H1 (cell line): ENCODE results near the gene SOX4. TPM values are rescaled to one million over a fixed set of nuclear protein-coding genes. Genes with fewer than 3 reads are reported as not detected.

ENCODE experiments used
- CTCF ChIA-PET: fragments of 300-600 bp; sonication (Branson Sonifier 250); formaldehyde crosslinking; loops from one replicate; lab custom pipeline; 2021; ENCODE audit not compliant: partially characterized antibody; lab: Charles Lee
- POLR2A ChIA-PET: fragments of 300-600 bp; sonication (Branson Sonifier 250); formaldehyde crosslinking; loops from one replicate; lab custom pipeline; 2021; ENCODE audit warnings: inconsistent platforms; ENCODE audit not compliant: partially characterized antibody; lab: Charles Lee
- DNase-seq, 2 experiments: peaks; one replicate each; pipeline versions ENCODE4 v3.0.0 to v3.0.0-alpha.2; 2010 to 2022; ENCODE audit warnings: low spot score in 2 of 2, low read depth in 1 of 2, mixed read lengths in 1 of 2
- FAIRE-seq: peaks from 2 replicates; lab custom pipeline; 2011; peaks lifted over from hg19 to GRCh38; lab: Jason Lieb, UNC
- H2AFZ ChIP-seq: 2 replicates; pipeline ENCODE4 v1.8.1; 2012; ENCODE audit warnings: low read length, inconsistent platforms
- H2AK5ac ChIP-seq: 2 replicates; pipeline ENCODE4 v1.6.1; 2013; ENCODE audit warnings: low read depth, low read length
- H2BK120ac ChIP-seq: replicated peaks from 2 replicates; pipeline ENCODE3; 2013; ENCODE audit warnings: low read depth, low read length, inconsistent platforms
- H2BK12ac ChIP-seq: 2 replicates; pipeline ENCODE4 v1.6.1; 2013; ENCODE audit warnings: low read depth, low read length
- H2BK15ac ChIP-seq: 2 replicates; pipeline ENCODE4 v1.6.1; 2013; ENCODE audit warnings: low read length
- H2BK20ac ChIP-seq: 2 replicates; pipeline ENCODE4 v1.6.1; 2013; ENCODE audit warnings: low read length
- H2BK5ac ChIP-seq: 2 replicates; pipeline ENCODE4 v1.6.1; 2013; ENCODE audit warnings: low read depth, low read length
- H3K14ac ChIP-seq: 2 replicates; pipeline ENCODE4 v1.6.1; 2013; ENCODE audit warnings: inconsistent platforms; ENCODE audit not compliant: insufficient read length
- H3K18ac ChIP-seq: 2 replicates; pipeline ENCODE4 v1.6.1; 2013; ENCODE audit warnings: low read length; ENCODE audit errors: extremely low read depth
- H3K23ac ChIP-seq: 2 replicates; pipeline ENCODE4 v1.6.1; 2013; ENCODE audit warnings: inconsistent platforms; ENCODE audit not compliant: insufficient read length
- H3K23me2 ChIP-seq: 2 replicates; pipeline ENCODE4 v1.6.1; 2013; ENCODE audit warnings: low read depth, low read length
- H3K27ac ChIP-seq: 2 replicates; pipeline ENCODE4 v1.6.1; 2011; ENCODE audit warnings: low read depth, low read length, inconsistent platforms
- H3K27me3 ChIP-seq, 4 experiments: replicated peaks in 1 of 4; 1 replicate in 1 of 4; 2 replicates in 3 of 4; pipeline versions ENCODE4 v1.6.1 to v1.8.1; 2011 to 2013; ENCODE audit warnings: low read length in 3 of 4, mild to moderate bottlenecking in 3 of 4, inconsistent platforms in 2 of 4, mixed read lengths in 2 of 4, moderate library complexity in 1 of 4; ENCODE audit not compliant: control insufficient read depth in 3 of 4, insufficient read depth in 3 of 4; ENCODE audit errors: extremely low read depth in 1 of 4
- H3K36me3 ChIP-seq, 4 experiments: 2 replicates each; pipeline versions ENCODE4 v1.6.1 to v1.8.1; 2011 to 2013; ENCODE audit warnings: mild to moderate bottlenecking in 4 of 4, low read length in 3 of 4, moderate library complexity in 2 of 4, control low read depth in 1 of 4, inconsistent platforms in 1 of 4; ENCODE audit not compliant: insufficient read depth in 4 of 4, control insufficient read depth in 2 of 4
- H3K4ac ChIP-seq: replicated peaks from 2 replicates; pipeline ENCODE3; 2013; ENCODE audit warnings: low read length, low read depth, mixed read lengths, inconsistent platforms; ENCODE audit not compliant: insufficient read length
- H3K4me1 ChIP-seq, 4 experiments: replicated peaks in 1 of 4; 1 replicate in 1 of 4; 2 replicates in 3 of 4; pipeline versions ENCODE4 v1.6.1 to v1.8.1; 2011 to 2013; ENCODE audit warnings: low read length in 3 of 4, inconsistent platforms in 2 of 4, mixed read lengths in 1 of 4; ENCODE audit not compliant: insufficient read depth in 4 of 4, control insufficient read depth in 3 of 4
- H3K4me2 ChIP-seq, 2 experiments: 2 replicates each; pipeline versions ENCODE4 v1.6.1 to v1.8.1; 2011 to 2013; ENCODE audit warnings: low read depth in 2 of 2, low read length in 2 of 2, control low read depth in 1 of 2, inconsistent platforms in 1 of 2, mild to moderate bottlenecking in 1 of 2; ENCODE audit not compliant: insufficient read depth in 1 of 2
- H3K4me3 ChIP-seq, 4 experiments: fragments of 200-600, 300-600 bp in 1 of 4; sonication (generic), shearing (Covaris generic), sonication (Bioruptor Twin) in 1 of 4; 2 replicates each; pipeline versions ENCODE4 v1.5.1 to v1.8.1; 2011 to 2016; ENCODE audit warnings: low read length in 4 of 4, low read depth in 3 of 4, control low read depth in 2 of 4, inconsistent platforms in 2 of 4, mild to moderate bottlenecking in 2 of 4, mixed read lengths in 1 of 4, moderate library complexity in 1 of 4; ENCODE audit not compliant: insufficient read depth in 2 of 4; ENCODE audit errors: extremely low read depth in 1 of 4
- H3K56ac ChIP-seq: replicated peaks from 2 replicates; pipeline ENCODE3; 2013; ENCODE audit warnings: low read depth, mild to moderate bottlenecking, mixed read lengths, low read length, inconsistent platforms; ENCODE audit not compliant: insufficient read length
- H3K79me1 ChIP-seq: 2 replicates; pipeline ENCODE4 v1.6.1; 2013; ENCODE audit warnings: low read depth, low read length, control low read depth
- H3K79me2 ChIP-seq, 2 experiments: 2 replicates each; pipeline versions ENCODE4 v1.6.1 to v1.8.1; 2012 to 2013; ENCODE audit warnings: low read length in 2 of 2, mild to moderate bottlenecking in 2 of 2, inconsistent platforms in 1 of 2; ENCODE audit not compliant: insufficient read depth in 2 of 2, control insufficient read depth in 1 of 2
- H3K9ac ChIP-seq, 4 experiments: replicated peaks in 1 of 4; 1 replicate in 1 of 4; 2 replicates in 3 of 4; pipeline versions ENCODE4 v1.6.1 to v1.8.1; 2011 to 2013; ENCODE audit warnings: low read depth in 3 of 4, low read length in 3 of 4, control low read depth in 2 of 4, mild to moderate bottlenecking in 2 of 4, moderate library complexity in 2 of 4, inconsistent platforms in 1 of 4; ENCODE audit errors: extremely low read depth in 1 of 4
- H3K9me3 ChIP-seq, 2 experiments: 2 replicates each; pipeline versions ENCODE4 v1.6.1 to v1.8.1; 2012 to 2013; ENCODE audit warnings: mild to moderate bottlenecking in 2 of 2, moderate library complexity in 2 of 2, control low read depth in 1 of 2, inconsistent platforms in 1 of 2, low read depth in 1 of 2, low read length in 1 of 2, mixed read lengths in 1 of 2; ENCODE audit not compliant: insufficient read depth in 2 of 2
- H4K20me1 ChIP-seq, 2 experiments: replicated peaks in 1 of 2; 2 replicates each; pipeline versions ENCODE3 to v1.8.1; 2011 to 2013; ENCODE audit warnings: inconsistent platforms in 2 of 2, low read length in 2 of 2, mild to moderate bottlenecking in 1 of 2; ENCODE audit not compliant: insufficient read depth in 2 of 2, control insufficient read depth in 1 of 2
- H4K5ac ChIP-seq: 2 replicates; pipeline ENCODE4 v1.6.1; 2013; ENCODE audit warnings: low read length, low read depth, mixed read lengths, inconsistent platforms; ENCODE audit not compliant: insufficient read length
- H4K8ac ChIP-seq: 2 replicates; pipeline ENCODE4 v1.8.0; 2013; ENCODE audit warnings: mild to moderate bottlenecking, moderate library complexity, low read length, inconsistent platforms; ENCODE audit not compliant: insufficient read depth; ENCODE audit errors: extremely low read depth
- H4K91ac ChIP-seq: replicated peaks from 2 replicates; pipeline ENCODE3; 2013; ENCODE audit warnings: low read length, mixed read lengths, inconsistent platforms; ENCODE audit not compliant: insufficient read length
- KDM4A ChIP-seq: IDR thresholded peaks from one replicate; pipeline ENCODE4 v1.7.1; 2012; ENCODE audit warnings: low read depth, mild to moderate bottlenecking, moderate library complexity, low read length, inconsistent platforms; ENCODE audit not compliant: severe bottlenecking
- SP1 ChIP-seq: IDR thresholded peaks from 2 replicates; pipeline ENCODE4 v1.6.1; 2011; ENCODE audit warnings: low read depth, low read length
- TAF7 ChIP-seq: optimal IDR thresholded peaks from 2 replicates; pipeline ENCODE3; 2011; ENCODE audit warnings: low read depth, mild to moderate bottlenecking, inconsistent platforms, low read length, moderate library complexity, borderline replicate concordance
- WGBS, 2 experiments: shearing (Covaris generic) in 1 of 2; methylation state at CpG; one replicate each; pipeline versions ENCODE4 v1.1.6 to v1.1.7; 2013 to 2015; ENCODE audit warnings: low lambda C conversion rate in 2 of 2, mixed read lengths in 2 of 2, inconsistent platforms in 1 of 2, low coverage in 1 of 2, missing lambda C conversion rate in 1 of 2; ENCODE audit not compliant: insufficient replicate concordance in 2 of 2, insufficient coverage in 1 of 2, insufficient read length in 1 of 2; ENCODE audit errors: extremely low coverage in 1 of 2, missing lambda C conversion rate in 1 of 2; 5-methylcytosine and 5-hydroxymethylcytosine counted together
- polyA plus RNA-seq, 7 experiments: library from polyadenylated mRNA; depleted of rRNA in 3 of 7; stranded (reverse) in 5 of 7; unstranded in 2 of 7; fragments of >200 nt in 5 of 7; fragments of 200-250 nt in 2 of 7; gene quantifications; 1 replicate in 5 of 7; 2 replicates in 1 of 7; 4 replicates in 1 of 7; pipeline versions ENCODE4 v1.2.1 to v1.2.3, GENCODE V29; 2011 to 2013; ENCODE audit warnings: missing spikeins in 2 of 7, mixed read lengths in 2 of 7
- total RNA-seq: library from RNA; stranded (reverse); fragmentation: NEBNext Ultra II Directional; extraction: Animal tissue kit (Norgen Biotek cat#: 25700); gene quantifications from 2 replicates; pipeline ENCODE4 v1.2.1, GENCODE V29; 2021

SOX4 gene
- total and polyA plus RNA-seq, 2 of the 8 experiments (the other 6 are each of a cell fraction or from before 2014, with no cell fraction given): 14.1 to 169 TPM

DNA sequence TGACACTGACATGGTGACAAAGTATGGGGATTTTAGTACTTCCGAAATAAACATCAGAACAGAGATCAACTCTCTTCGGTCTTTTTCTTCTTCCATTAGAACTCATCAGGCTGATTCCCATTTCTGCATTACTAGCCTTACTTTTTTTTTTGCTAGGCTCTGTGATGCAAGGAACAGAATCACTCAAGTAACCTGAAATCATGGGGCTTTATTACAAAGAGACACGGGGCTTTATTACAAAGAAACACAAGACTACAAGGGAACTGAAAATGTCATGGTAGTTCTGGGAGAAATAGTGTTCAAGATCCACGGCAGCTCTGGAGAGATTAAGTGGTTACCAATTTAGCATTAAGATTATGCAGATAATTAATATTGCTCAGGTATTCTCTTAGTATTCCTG lies 11.6 kb downstream of the SOX4 start:
- ChIA-PET POLR2A (interaction anchor here (0.6 to 3.6 kb wide), 3 partner anchors 12 to 604 kb away, joined by 3 to 27 read pairs (median 8); partner anchors contain the start of gene SOX4), CTCF (no interaction called here)
- Histone ChIP-seq H4K5ac (no peak overlapping the region), H2BK12ac (no peak overlapping the region), H3K79me1 (no peaks in the 10 kb centered on the region), H3K14ac (no peak overlapping the region), H2BK120ac (no peak overlapping the region), H3K18ac (no peak overlapping the region), H2AFZ (no peak overlapping the region), H3K56ac (no peak overlapping the region), H3K9me3 (no peaks in the 10 kb centered on the region; a peak in 1 of 4 replicates), H3K23ac (no peak overlapping the region), H4K91ac (no peak overlapping the region), H3K4me2 (no peak overlapping the region)
- FAIRE-seq (no peak), DNase-seq (no peak)
- WGBS, 2 experiments: 95% methylated on average over 4 of the region's 4 CpGs; no CpG with 5 or more reads in 1 of the 2 experiments
- TF ChIP-seq TAF7 (no peak), KDM4A (no peak), SP1 (no peak)
- TF ChIP-seq, all 59 proteins: peak for 0
- H3K27ac ChIP-seq: no peak overlapping the region
- H2BK5ac ChIP-seq: no peak overlapping the region
- no peak overlapping the region for H3K4ac ChIP-seq
- no peak overlapping the region for H2AK5ac ChIP-seq
- no peak overlapping the region for H4K8ac ChIP-seq
- no peaks in the 10 kb centered on the region for H3K36me3 ChIP-seq
- H2BK20ac ChIP-seq: no peak overlapping the region
- H3K27me3 ChIP-seq: no peaks in the 10 kb centered on the region
- H4K20me1 ChIP-seq: no peaks in the 10 kb centered on the region
- H3K4me3 ChIP-seq: no peak overlapping the region
- no peak overlapping the region for H2BK15ac ChIP-seq
- peaks cover 0 to 5% (median 0%) of the 10 kb centered on the region in 4 experiments; a peak in 2 of 7 replicates for H3K4me1 ChIP-seq
- no peaks in the 10 kb centered on the region; the same call in 1 of the 2 replicates for H3K23me2 ChIP-seq
- peaks cover 0 to 4% of the 10 kb centered on the region in 2 experiments; a peak in 2 of 4 replicates for H3K79me2 ChIP-seq
- H3K9ac ChIP-seq: no peak overlapping the region
